GM19397 (cell line): ENCODE data around the gene CYP17A1.

ENCODE experiments used
- ATAC-seq: cut with Tn5 transposase; IDR thresholded peaks from one replicate; pipeline ENCODE4 v1.9.1; 2021; ENCODE audit warnings: mild to moderate bottlenecking, moderate library complexity; ENCODE audit not compliant: unreplicated experiment

CYP17A1 gene

GRCh38 chr10:102811346-102811745, 25.9 kb downstream of the CYP17A1 start:
- ATAC-seq = no peak

GRCh38 chr10:102808380-102808779, 28.8 kb downstream of the CYP17A1 start:
- no peak for ATAC-seq

DNA sequence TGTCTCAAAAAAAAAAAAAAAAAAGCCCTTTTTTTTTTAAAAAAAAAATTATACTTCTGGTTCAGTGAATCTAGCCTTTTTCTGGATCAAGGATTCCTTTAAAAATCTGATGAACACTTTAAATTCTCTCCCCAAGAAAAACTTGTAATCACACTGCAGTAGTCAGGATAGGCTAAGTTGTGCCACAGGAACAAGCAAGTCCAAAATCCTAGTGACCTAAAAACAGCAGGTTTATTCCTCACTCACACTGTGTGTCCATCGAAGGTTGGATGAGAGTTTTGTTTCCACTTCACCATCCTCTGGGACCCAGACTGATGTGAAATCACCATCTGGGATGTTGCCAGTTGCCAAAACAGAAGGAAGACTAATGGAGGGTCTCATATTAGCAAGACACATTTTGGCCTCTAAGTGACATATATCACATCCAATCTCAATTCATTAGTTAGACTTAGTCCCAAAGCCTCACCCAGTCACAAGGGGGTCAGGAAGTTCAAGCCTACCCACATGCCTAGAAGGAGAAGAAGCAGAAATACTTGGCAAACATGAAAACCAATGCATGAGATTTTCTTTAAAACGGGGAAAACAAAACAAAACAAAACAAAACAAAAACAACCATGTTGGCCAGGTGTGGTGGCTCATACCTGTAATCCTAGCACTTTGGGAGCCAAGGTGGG, 32.7 kb downstream of the CYP17A1 start:
- ATAC-seq = no peak

DNA sequence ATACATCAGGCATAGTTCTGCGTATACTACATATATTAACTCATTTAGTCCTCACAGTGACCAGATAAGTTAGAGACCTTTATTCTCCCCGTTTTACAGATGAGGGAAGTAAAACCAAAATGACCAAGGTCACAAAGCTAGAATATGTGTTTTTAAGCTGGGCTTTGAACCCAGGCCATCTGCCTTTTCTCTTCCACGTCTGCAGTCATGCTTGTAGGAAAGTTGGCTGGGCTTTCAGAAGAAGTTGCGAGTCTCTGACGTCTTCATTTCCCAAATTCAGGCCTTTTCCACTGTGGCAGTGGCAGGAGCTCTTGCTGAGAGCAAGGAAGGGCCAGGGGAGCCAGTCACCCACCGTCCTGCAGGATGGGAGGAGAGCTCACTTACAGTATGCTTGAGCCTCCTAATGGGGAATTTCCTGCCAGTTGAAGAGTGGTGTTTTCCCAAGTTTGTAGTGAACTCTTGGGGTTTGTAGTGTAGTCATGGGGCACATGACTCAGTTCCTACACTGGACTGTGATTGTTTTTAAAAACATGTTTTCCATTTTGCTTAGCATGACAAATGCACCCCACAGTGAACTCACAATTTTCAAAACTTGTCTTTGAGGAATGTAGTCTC, 34.2 kb downstream of the CYP17A1 start:
- ATAC-seq = no peak

DNA sequence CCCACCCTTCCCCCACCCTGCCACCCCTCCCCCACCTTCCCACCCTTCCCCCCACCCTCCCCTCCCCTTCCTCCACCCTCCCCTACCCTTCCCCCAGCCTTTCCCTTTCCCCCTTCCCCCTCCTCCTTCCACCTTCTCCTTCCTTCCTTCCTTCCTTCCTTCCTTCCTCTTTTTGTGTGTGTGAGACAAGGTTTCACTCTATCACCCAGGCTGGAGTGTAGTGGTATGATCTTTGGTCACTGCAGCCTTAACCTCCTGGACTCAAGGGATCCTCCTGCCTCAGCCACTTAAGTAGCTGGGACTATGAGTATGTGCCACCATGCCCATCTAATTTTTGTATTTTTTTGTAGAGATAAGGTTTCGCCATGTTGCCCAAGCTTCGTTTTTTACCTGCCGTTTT, 35.2 kb downstream of the CYP17A1 start:
- ATAC-seq = no peak

- no peak for ATAC-seq
These were observed 35.7 kb downstream of the CYP17A1 start for GRCh38 chr10:102801496-102801895.

DNA sequence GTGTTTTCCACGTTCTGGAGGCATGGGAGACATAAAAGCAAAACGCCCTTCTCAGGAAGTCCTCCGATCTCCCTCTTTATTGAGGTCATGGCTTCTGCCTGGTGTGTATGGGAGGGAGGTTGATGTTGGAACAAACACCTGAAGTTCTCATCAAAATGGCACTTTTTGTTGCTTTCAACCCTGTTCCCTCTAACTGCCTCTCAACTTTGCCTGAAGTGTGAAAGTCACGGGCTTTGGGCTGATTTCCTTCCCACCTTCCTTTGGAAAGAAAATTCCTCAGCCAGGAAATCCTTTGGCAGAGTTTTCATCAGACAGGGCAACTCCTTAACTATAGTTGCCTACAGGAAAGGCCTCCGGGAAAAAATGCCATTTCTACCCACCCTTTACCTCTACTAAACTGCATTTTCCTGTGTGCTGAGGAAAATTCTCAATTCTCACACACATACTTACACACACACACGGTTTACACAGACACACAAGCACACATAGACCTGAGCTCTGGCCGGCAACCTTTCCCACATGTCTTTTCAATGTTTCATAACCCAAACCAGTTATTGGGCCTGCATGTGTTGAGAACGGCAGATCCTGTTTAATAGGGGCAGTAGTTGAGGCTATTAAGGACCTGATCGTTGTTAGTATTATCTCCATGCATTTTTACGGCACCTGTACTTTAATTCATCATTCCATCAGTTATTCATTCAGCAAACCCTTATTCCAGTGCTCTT, 36.4 kb downstream of the CYP17A1 start:
- no peak for ATAC-seq

DNA sequence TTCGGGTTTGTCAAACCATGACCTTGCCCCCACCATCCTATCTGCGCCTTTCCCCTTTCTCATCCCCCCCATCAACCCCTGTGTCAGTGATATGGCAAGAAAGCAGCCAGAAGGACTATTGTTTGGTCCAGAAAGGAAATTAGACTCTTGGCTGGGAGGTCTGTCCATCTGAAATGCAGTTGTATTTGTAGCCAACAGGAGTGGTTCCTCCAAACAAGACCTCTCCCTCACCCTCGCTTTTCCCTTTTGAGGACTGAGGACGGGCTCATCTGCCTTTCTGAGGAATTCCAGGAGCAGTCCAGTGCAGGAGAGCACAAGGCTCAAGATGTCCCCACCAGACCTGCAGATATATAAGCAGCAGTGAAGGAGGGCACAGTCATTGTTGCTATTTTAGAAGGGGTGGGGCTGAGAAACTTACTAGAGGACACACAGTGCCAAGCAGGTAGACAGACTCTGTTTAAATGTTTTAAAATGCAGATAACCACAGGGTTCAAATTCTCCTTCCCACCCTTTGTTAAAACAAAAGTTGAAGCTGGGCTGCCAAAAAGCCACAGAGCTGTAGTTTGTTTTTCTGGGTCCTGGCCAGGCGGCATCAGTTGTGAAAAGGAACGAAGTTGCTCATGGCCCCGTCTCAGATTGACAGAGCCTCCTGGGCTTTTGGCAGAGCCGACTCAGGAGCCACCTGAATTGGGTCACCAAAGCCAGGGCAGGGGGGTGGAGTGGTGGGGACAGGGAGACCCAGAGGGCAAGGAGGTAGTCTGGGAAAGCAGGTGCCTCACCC, 37.3 kb downstream of the CYP17A1 start:
- ATAC-seq = no peak

- peak; percentile 94 for ATAC-seq
These were observed 40.6 kb downstream of the CYP17A1 start for GRCh38 chr10:102796407-102797176.

DNA sequence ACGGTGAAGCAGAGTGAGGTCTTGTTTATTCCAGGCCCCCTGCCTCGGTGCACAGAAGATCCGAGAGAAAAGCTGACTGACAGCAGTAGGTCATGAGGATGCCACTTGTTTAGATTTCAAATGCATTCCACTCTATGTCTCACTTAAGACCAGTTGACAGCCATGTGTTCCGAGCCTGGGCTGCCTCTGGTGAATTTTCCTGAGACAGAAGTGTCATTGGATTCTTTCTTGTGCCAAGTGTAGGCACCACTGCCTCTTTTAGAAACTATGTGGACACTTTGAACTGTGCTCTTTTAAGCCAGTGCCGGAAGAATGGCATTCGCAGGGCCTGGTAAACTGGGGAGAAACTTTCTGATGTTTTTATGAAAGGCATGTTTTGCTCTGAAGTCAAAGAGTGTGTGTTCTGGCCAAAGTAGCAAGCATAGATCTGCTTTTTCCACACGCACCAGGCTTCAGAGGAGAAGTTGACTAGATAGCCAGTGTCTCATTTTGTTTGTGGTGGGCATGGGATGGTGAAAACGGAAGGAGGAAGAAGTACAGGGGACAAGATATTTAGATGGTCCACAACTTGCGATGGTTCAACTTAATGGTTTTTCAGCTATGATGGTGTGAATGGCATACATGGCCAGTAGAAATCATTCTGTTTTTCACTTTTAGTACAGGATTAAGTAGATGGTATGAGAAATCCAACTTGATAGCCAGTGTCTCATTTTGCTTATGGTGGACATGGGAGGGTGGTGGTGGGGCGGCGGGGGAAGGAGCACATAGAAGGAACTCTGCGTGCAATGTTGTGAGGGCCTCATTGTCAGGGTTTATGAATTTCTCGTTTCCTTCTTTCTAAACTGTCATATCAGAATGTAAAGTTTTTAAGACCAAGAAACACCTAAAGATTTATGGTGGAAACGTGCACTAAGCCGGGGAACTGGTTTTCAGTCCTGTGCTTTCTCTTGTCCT, 41.5 kb downstream of the CYP17A1 start:
- peak; percentile 20 for ATAC-seq

- ATAC-seq = no peak
These were observed 45.3 kb downstream of the CYP17A1 start for GRCh38 chr10:102791754-102792395.

DNA sequence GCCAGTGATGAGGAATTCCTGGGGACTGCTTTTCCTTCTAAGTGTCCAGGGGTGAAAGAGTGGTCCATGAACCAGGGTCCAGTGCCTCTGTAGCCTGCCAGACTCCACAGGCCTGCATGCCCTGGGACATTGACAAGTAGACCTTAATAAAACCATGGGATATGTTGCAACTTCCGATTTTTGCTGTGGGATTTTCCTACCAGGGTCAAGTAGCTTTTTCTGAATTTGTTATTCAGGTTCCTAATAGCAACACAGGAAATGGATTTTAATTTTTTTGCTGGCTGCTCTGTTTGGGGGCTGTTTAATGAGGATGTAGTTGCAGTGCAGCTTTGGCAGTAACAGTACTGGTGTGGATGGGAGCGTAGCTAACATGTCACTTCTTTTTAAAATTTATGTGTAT, 51.4 kb downstream of the CYP17A1 start:
- ATAC-seq = no peak

- ATAC-seq = no peak
These were observed 53.6 kb downstream of the CYP17A1 start for GRCh38 chr10:102783568-102783967.

DNA sequence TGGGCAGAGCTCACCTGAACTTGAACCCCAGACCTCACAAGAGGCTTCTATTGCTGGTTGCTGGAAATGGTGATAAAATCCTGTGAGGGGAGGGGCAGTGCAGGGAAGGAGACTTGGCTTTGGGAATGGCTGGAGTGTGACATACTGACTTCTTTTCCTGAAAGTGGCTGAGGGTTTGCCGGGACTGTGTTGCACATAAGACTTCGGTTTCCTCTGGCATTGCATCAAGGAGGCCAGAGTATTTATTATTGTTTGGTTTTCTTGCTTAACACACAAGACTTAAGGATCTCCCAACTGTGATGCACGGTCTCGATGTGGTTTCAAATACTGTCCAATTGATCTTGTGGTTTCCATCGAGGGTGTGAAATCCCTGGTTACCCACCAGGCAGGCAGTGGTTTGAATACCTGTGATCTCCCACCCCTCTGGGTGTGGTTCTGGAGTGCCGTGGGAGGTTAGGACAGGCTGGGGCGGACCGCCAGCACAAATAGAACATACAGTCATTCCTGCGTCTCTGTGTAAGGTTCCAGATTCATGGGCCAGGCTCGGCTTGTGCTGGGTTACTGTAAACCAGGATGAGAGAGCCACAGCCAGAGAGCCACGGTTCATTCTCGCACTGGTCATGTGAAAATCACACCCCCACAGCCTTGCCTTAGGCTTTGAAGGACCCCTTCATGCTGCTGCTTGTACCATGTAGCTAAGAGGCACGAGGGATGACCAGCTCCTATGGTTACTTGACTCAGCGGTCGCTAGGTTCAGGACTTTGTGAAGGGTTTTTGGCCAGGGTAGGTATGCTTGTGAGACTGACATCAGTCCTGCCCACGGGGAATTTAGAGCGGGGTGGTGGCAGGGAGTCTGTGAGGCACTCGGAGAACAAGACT, 54.3 kb downstream of the CYP17A1 start:
- ATAC-seq = no peak

DNA sequence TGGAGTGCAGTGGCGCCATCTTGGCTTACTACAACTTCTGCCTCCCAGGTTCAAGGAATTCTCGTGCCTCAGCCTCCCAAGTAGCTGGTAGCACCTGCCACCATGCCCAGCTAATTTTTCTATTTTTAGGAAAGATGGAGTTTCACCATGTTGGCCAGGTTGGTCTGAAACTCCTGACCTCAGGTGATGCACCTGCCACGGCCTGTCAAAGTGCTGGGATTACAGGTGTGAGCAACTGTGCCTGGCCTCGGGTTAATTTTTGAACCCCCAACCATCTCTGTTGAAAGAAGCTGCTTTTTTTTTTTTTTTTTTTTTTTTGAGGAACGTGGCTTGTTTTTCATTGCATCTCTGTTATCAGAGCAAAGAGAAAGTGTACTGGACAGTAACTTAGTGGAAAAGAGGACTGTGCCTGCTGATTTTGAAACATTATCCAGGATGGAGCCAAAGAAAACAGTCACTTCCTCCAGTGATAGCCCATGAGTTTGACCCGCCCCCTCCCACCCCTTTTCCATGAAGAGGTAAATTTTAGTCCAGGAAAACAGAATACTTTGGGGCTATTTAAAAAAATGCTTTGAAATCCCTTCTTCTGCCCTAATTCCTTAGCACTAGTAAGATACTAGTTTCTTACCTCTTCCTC, 55.2 kb downstream of the CYP17A1 start:
- ATAC-seq = no peak

DNA sequence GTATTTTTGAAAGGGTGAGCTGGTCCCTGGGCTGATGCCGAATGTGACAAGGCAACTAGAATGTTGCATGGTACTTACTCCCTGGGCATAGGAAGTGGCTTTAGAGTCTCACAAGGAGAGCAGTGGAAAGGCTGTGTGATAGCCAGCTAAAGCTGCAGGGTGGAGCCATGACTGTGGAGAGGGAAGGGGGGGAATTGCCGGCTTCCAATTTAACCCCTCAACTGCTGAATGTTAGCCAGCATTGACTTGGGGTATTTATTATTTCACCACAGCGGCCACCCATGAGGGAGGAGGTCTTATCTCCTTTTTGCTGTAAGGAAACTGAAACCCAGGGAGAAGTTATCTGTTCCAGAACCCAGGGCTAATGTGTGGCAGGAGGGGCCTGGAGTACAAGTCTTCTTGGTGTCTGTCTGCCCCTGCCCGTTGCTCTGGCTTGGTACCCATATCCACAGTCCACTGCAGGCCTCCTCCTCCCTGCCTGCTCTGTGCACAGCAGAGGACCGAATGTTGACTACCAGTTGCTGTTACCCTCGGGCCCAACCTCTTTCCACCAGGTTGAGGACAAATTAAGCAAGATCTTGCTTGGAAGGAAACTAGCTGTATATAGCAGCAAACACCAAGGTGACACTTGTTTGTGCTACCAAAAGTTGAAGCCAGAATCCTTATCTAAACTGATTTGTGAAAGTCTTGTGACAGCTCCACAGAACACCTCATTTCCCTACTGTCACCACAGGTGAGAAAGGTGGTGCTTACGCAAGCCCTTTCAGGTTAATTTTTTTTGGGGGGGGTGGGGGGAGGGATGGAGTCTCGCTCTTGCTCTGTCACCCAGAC, 55.9 kb downstream of the CYP17A1 start:
- ATAC-seq = no peak
